Panc1 (cell line): Measurements from ENCODE around the gene CMTM6. TPM values are rescaled to one million over a fixed set of nuclear protein-coding genes. Genes with fewer than 3 reads are reported as not detected.
"Not testable (repeated sequence)": the region's sequence is repeated elsewhere in the genome, so short reads cannot be mapped to it uniquely, and the experiment has no call there.

Experiments
- ATAC-seq: fragments of 200-7000 bp; cut with Tn5 transposase; 2 replicates; pipeline ENCODE4 v1.9.1; 2020; ENCODE audit warnings: mild to moderate bottlenecking, moderate library complexity
- BruUV-seq: library from RNA; stranded (reverse); fragments of 400-500 nt; replicated peaks from 2 replicates; lab custom pipeline; 2021; lab: Mats Ljungman, UMichigan
- CTCF ChIA-PET: fragments of 300-600 bp; sonication (Branson Sonifier 250); formaldehyde crosslinking; loops from one replicate; lab custom pipeline; 2022; ENCODE audit warnings: antibody characterized with exemption; lab: Charles Lee
- POLR2A ChIA-PET: fragments of 300-600 bp; sonication (Branson Sonifier 250); formaldehyde crosslinking; loops from one replicate; lab custom pipeline; 2022; ENCODE audit warnings: antibody characterized with exemption; lab: Charles Lee
- DNase-seq: peaks from one replicate; pipeline ENCODE4 v3.0.0-alpha.2; 2010; ENCODE audit warnings: low read depth, low spot score
- H3K27ac ChIP-seq: 2 replicates; pipeline ENCODE4 v1.5.1; 2011; ENCODE audit warnings: mild to moderate bottlenecking, low read length, inconsistent platforms
- H3K27me3 ChIP-seq: fragments of 200-500 bp; sonication (Bioruptor generic); 2 replicates; pipeline ENCODE4 v1.6.0; 2014; ENCODE audit warnings: low read length, inconsistent platforms; ENCODE audit not compliant: control insufficient read depth, insufficient read depth
- H3K36me3 ChIP-seq: fragments of 200-500 bp; sonication (Bioruptor generic); 2 replicates; pipeline ENCODE4 v1.5.1; 2014; ENCODE audit warnings: inconsistent platforms, mild to moderate bottlenecking, low read length, moderate library complexity; ENCODE audit not compliant: control insufficient read depth, insufficient read depth
- H3K4me1 ChIP-seq: 2 replicates; pipeline ENCODE4 v1.5.1; 2011; ENCODE audit warnings: inconsistent platforms, mild to moderate bottlenecking, low read length, moderate library complexity; ENCODE audit not compliant: control insufficient read depth, insufficient read depth
- H3K4me3 ChIP-seq, 2 experiments: 2 replicates each; pipeline ENCODE4 v1.5.1; 2011 to 2012; ENCODE audit warnings: low read depth in 2 of 2, low read length in 2 of 2, mild to moderate bottlenecking in 2 of 2, inconsistent platforms in 1 of 2, moderate library complexity in 1 of 2
- H3K9me3 ChIP-seq: fragments of 200-500 bp; sonication (Bioruptor generic); 2 replicates; pipeline ENCODE4 v1.5.1; 2014; ENCODE audit warnings: low read depth, mild to moderate bottlenecking, inconsistent platforms, low read length, moderate library complexity; ENCODE audit not compliant: control insufficient read depth, insufficient read depth
- POLR2AphosphoS5 ChIP-seq: IDR thresholded peaks from 2 replicates; pipeline ENCODE4 v1.6.1; 2012; ENCODE audit warnings: mild to moderate bottlenecking, low read depth, low read length, moderate library complexity
- SIN3A ChIP-seq: IDR thresholded peaks from 2 replicates; pipeline ENCODE4 v1.6.1; 2012; ENCODE audit warnings: low read depth, mild to moderate bottlenecking, low read length, moderate library complexity, borderline replicate concordance; ENCODE audit not compliant: insufficient read depth
- TCF7L2 ChIP-seq: IDR thresholded peaks from 2 replicates; pipeline ENCODE4 v1.6.1; 2011; ENCODE audit warnings: mild to moderate bottlenecking, low read depth, low read length, inconsistent platforms
- in situ Hi-C: cut with HindIII; loops from 2 replicates; pipeline ENCODE4 v1.10.0; 2016; ENCODE audit warnings: low sequenced_read_pairs, low pct_unique_long_range_greater_than_20kb
- intact Hi-C: fragments of 100-400 bp; cut with micrococcal nuclease; formaldehyde crosslinking; loops from one replicate; pipeline ENCODE4 v1.10.0; 2022; ENCODE audit not compliant: unreplicated experiment
- total RNA-seq: library from RNA; stranded (reverse); gene quantifications from one replicate; pipeline ENCODE4 v1.2.1, GENCODE V29; 2021; ENCODE audit not compliant: unreplicated experiment
- TF ChIP-seq, protein P1 (sequence below), 2 experiments: IDR thresholded peaks; 2 replicates each; pipeline ENCODE4 v1.6.1; 2011 to 2012; ENCODE audit warnings: low read depth in 2 of 2, control low read depth in 1 of 2, low read length in 1 of 2, mild to moderate bottlenecking in 1 of 2, moderate library complexity in 1 of 2; ENCODE audit not compliant: insufficient read depth in 1 of 2
- TF ChIP-seq, protein P2 (sequence below): fragments of 450-650 bp; IDR thresholded peaks from 2 replicates; pipeline ENCODE4 v1.5.1; 2017; ENCODE audit warnings: mild to moderate bottlenecking

Gene CMTM6
- total RNA-seq, 1 experiment from 2014 or later = 56.4 TPM

DNA sequence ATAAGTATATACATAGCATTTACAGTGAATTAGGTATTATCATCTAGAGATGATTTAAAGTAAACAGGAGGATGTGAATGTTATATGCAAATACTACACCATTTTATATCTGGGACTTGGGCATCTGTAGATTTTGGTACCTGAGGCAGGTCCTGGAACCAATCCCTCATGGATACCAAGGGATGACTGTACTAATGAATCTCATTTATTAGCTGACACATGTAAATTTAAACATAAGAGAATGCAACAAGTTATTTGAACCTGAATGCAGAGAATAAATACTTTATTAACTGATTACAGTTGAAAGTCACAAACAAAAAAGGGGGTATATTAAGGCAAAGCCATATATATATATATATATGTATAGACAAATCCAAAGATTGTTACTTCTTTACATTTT, 23.1 kb upstream of the CMTM6 start:
- TF ChIP-seq POLR2AphosphoS5 (no peak), SIN3A (no peak), TCF7L2 (no peak)
- TF ChIP-seq, protein P1, sequence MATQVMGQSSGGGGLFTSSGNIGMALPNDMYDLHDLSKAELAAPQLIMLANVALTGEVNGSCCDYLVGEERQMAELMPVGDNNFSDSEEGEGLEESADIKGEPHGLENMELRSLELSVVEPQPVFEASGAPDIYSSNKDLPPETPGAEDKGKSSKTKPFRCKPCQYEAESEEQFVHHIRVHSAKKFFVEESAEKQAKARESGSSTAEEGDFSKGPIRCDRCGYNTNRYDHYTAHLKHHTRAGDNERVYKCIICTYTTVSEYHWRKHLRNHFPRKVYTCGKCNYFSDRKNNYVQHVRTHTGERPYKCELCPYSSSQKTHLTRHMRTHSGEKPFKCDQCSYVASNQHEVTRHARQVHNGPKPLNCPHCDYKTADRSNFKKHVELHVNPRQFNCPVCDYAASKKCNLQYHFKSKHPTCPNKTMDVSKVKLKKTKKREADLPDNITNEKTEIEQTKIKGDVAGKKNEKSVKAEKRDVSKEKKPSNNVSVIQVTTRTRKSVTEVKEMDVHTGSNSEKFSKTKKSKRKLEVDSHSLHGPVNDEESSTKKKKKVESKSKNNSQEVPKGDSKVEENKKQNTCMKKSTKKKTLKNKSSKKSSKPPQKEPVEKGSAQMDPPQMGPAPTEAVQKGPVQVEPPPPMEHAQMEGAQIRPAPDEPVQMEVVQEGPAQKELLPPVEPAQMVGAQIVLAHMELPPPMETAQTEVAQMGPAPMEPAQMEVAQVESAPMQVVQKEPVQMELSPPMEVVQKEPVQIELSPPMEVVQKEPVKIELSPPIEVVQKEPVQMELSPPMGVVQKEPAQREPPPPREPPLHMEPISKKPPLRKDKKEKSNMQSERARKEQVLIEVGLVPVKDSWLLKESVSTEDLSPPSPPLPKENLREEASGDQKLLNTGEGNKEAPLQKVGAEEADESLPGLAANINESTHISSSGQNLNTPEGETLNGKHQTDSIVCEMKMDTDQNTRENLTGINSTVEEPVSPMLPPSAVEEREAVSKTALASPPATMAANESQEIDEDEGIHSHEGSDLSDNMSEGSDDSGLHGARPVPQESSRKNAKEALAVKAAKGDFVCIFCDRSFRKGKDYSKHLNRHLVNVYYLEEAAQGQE (IDR thresholded peaks at IDR 0.05; ENCODE audit: insufficient read depth in 1 of 2, low read depth in 2 of 2, low read length in 1 of 2) = no peak
- TF ChIP-seq, protein P2, sequence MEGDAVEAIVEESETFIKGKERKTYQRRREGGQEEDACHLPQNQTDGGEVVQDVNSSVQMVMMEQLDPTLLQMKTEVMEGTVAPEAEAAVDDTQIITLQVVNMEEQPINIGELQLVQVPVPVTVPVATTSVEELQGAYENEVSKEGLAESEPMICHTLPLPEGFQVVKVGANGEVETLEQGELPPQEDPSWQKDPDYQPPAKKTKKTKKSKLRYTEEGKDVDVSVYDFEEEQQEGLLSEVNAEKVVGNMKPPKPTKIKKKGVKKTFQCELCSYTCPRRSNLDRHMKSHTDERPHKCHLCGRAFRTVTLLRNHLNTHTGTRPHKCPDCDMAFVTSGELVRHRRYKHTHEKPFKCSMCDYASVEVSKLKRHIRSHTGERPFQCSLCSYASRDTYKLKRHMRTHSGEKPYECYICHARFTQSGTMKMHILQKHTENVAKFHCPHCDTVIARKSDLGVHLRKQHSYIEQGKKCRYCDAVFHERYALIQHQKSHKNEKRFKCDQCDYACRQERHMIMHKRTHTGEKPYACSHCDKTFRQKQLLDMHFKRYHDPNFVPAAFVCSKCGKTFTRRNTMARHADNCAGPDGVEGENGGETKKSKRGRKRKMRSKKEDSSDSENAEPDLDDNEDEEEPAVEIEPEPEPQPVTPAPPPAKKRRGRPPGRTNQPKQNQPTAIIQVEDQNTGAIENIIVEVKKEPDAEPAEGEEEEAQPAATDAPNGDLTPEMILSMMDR = no peak
- H3K36me3 ChIP-seq = peaks cover 20% of the 10 kb centered on the region
- H3K4me1 ChIP-seq = no peaks in the 10 kb centered on the region
- ATAC-seq (no peak), DNase-seq (no peak)
- intact Hi-C loops = no loop called here
- BruUV-seq = no TSS peak
- H3K4me3 ChIP-seq = no peak overlapping the region
- no peaks in the 10 kb centered on the region for H3K9me3 ChIP-seq
- ChIA-PET CTCF (no interaction called here), POLR2A (no interaction called here)
- in situ Hi-C loops = no loop called here
- H3K27ac ChIP-seq = no peak overlapping the region
- no peaks in the 10 kb centered on the region for H3K27me3 ChIP-seq

DNA sequence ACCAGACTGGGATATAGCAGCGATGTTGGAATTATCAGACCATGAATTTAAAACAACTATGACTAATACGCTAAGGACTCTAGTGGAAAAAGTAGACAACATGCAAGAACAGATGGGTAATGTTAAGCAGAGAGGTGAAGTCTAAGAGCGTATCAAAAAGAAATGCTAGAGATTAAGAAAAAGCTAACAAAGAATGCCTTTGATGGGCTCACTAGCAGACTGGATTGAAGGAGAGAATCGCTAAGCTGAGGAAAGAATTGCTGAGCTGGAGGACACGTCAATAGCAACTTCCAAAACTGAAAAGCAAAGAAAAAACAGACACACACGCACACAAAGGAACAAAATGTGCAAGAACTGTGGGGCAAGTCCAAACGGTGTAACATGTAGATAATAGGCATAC, 20.0 kb upstream of the CMTM6 start:
- Histone ChIP-seq H3K9me3 (no peaks in the 10 kb centered on the region), H3K4me1 (no peaks in the 10 kb centered on the region), H3K36me3 (peaks cover 7% of the 10 kb centered on the region), H3K4me3 (no peak overlapping the region), H3K27ac (no peak overlapping the region), H3K27me3 (no peaks in the 10 kb centered on the region)
- no TSS peak for BruUV-seq
- no peak for TF ChIP-seq POLR2AphosphoS5
- no peak for TF ChIP-seq TCF7L2
- no peak for TF ChIP-seq SIN3A
- TF ChIP-seq, protein P2 = no peak
- TF ChIP-seq, protein P1 (IDR thresholded peaks at IDR 0.05; ENCODE audit: insufficient read depth in 1 of 2, low read depth in 2 of 2, low read length in 1 of 2) = no peak
- ATAC-seq (no peak), DNase-seq (no peak)
- intact Hi-C loops (no loop called here), in situ Hi-C loops (no loop called here)
- ChIA-PET CTCF (no interaction called here), POLR2A (interaction anchor here (0.7 kb wide), 1 partner anchor 1103 kb away, joined by 4 read pairs; no protein-coding TSS in a partner anchor)

DNA sequence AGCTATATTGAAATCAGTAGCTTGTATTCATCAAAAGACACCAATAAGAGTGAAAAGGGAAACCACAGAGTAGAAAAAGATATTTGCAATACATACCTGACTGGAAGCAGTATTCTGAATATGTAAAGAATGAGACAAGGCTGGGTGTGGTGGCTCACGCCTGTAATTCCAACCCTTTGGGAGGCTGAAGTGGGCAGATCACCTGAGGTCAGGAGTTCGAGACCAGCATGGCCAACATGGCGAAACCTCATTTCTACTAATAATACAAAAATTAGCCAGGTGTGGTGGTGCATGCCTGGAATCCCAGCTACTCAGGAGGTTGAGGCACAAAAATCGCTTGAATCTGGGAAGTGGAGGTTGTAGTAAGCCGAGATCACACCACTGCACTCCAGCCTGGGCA, 16.3 kb upstream of the CMTM6 start:
- H3K9me3 ChIP-seq, H3K27ac ChIP-seq, H3K36me3 ChIP-seq, in situ Hi-C loops, POLR2A ChIA-PET, DNase-seq, intact Hi-C loops, H3K27me3 ChIP-seq, ATAC-seq, BruUV-seq, H3K4me1 ChIP-seq, H3K4me3 ChIP-seq, CTCF ChIA-PET: not testable (repeated sequence)

DNA sequence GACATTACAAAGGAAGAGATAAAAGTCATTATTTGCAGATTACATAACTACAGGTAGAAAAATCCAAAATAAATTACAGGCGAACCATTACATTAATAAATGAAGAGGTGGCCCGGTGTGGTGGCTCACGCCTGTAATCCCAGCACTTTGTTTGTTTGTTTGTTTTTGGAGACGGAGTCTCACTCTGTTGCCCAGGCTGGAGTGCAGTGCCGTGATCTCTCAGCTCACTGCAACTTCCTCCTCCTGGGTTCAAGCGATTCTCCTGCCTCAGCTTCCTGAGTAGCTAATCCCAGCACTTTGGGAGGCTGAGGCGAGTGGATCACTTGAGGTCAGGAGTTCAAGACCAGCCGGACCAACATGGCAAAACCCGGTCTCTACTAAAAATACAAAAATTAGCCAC, 14.1 kb upstream of the CMTM6 start:
- intact Hi-C loops, CTCF ChIA-PET, POLR2A ChIA-PET: not testable (repeated sequence)

More for the DNA sequence above, 14.1 kb upstream of the CMTM6 start:
- BruUV-seq, H3K27ac ChIP-seq, H3K9me3 ChIP-seq, H3K4me3 ChIP-seq, DNase-seq, in situ Hi-C loops, H3K36me3 ChIP-seq, H3K4me1 ChIP-seq, ATAC-seq, H3K27me3 ChIP-seq: not testable (repeated sequence)
